Fibroblast of lung (primary cell): Measurements from ENCODE around the gene TMEM178B. TPM values are rescaled to one million over a fixed set of nuclear protein-coding genes. Genes with fewer than 3 reads are reported as not detected.

ENCODE experiments used
- DNase-seq, 2 donors: peaks; one replicate each; pipeline versions ENCODE4 v3.0.0 to v3.0.0-alpha.2; 2010; ENCODE audit warnings: low read depth in 2 of 2
- H2AFZ ChIP-seq: 2 replicates; pipeline ENCODE4 v1.5.1; 2012; ENCODE audit warnings: low read length, control low read depth, inconsistent platforms
- H3K27ac ChIP-seq: 2 replicates; pipeline ENCODE4 v1.5.1; 2011; ENCODE audit warnings: low read length, control low read depth; ENCODE audit not compliant: insufficient read depth
- H3K27me3 ChIP-seq: 2 replicates; pipeline ENCODE4 v1.5.1; 2011; ENCODE audit warnings: mild to moderate bottlenecking, low read length; ENCODE audit not compliant: control insufficient read depth, insufficient read depth
- H3K36me3 ChIP-seq: 2 replicates; pipeline ENCODE4 v1.5.1; 2011; ENCODE audit warnings: low read length; ENCODE audit not compliant: control insufficient read depth, insufficient read depth
- H3K4me1 ChIP-seq: 2 replicates; pipeline ENCODE4 v1.5.1; 2011; ENCODE audit warnings: low read length; ENCODE audit not compliant: control insufficient read depth, insufficient read depth; ENCODE audit errors: extremely low read depth
- H3K4me2 ChIP-seq: 2 replicates; pipeline ENCODE4 v1.5.1; 2011; ENCODE audit warnings: low read length, control low read depth; ENCODE audit not compliant: insufficient read depth; ENCODE audit errors: extremely low read depth
- H3K4me3 ChIP-seq, 4 experiments: fragments of 200-600 bp in 1 of 4; sonication (generic) in 1 of 4; replicated peaks in 1 of 4; 2 replicates each; pipeline ENCODE4 v1.5.1; 2011 to 2016; ENCODE audit warnings: low read length in 4 of 4, low read depth in 3 of 4, mild to moderate bottlenecking in 3 of 4, control low read depth in 2 of 4, inconsistent platforms in 1 of 4, mixed read lengths in 1 of 4; ENCODE audit not compliant: insufficient read depth in 1 of 4; ENCODE audit errors: control extremely low read depth in 1 of 4
- H3K79me2 ChIP-seq: 2 replicates; pipeline ENCODE4 v1.5.1; 2012; ENCODE audit warnings: mild to moderate bottlenecking, low read length, inconsistent platforms; ENCODE audit not compliant: control insufficient read depth, insufficient read depth
- H3K9ac ChIP-seq: 2 replicates; pipeline ENCODE4 v1.5.1; 2011; ENCODE audit warnings: mild to moderate bottlenecking, low read length, control low read depth; ENCODE audit not compliant: insufficient read depth
- H3K9me3 ChIP-seq: 2 replicates; pipeline ENCODE4 v1.5.1; 2012; ENCODE audit warnings: low read depth, low read length; ENCODE audit not compliant: control insufficient read depth, insufficient read depth
- H4K20me1 ChIP-seq: 2 replicates; pipeline ENCODE4 v1.5.1; 2011; ENCODE audit warnings: low read length; ENCODE audit not compliant: control insufficient read depth, insufficient read depth; ENCODE audit errors: extremely low read depth
- CTCF ChIP-seq, 2 donors: IDR thresholded peaks in 1 of 2; conservative IDR thresholded peaks in 1 of 2; 1 replicate in 1 of 2; 2 replicates in 1 of 2; pipeline ENCODE4 v1.5.1; 2011 to 2012; ENCODE audit warnings: low read length in 2 of 2, control low read depth in 1 of 2, inconsistent platforms in 1 of 2, low read depth in 1 of 2, mild to moderate bottlenecking in 1 of 2
- EZH2 ChIP-seq: IDR thresholded peaks from 2 replicates; pipeline ENCODE4 v1.5.1; 2012; ENCODE audit warnings: low read length, control low read depth, mild to moderate bottlenecking; ENCODE audit errors: missing control alignments
- polyA plus RNA-seq, 2 donors: library from polyadenylated mRNA; depleted of rRNA in 1 of 2; stranded (reverse) in 1 of 2; unstranded in 1 of 2; fragments of >200 nt; gene quantifications; 2 replicates each; pipeline ENCODE4 v1.2.1, GENCODE V29; 2011 to 2012; ENCODE audit warnings: missing spikeins in 1 of 2
- total RNA-seq: library from RNA; depleted of rRNA; stranded (reverse); fragments of >200 nt; gene quantifications from 2 replicates; pipeline ENCODE4 v1.2.1, GENCODE V29; 2014

The TMEM178B gene
- total and polyA plus RNA-seq, 2 donors (not counting 1 experiment from before 2014, with no cell fraction given) = under 0.01 to 0.14 TPM

DNA sequence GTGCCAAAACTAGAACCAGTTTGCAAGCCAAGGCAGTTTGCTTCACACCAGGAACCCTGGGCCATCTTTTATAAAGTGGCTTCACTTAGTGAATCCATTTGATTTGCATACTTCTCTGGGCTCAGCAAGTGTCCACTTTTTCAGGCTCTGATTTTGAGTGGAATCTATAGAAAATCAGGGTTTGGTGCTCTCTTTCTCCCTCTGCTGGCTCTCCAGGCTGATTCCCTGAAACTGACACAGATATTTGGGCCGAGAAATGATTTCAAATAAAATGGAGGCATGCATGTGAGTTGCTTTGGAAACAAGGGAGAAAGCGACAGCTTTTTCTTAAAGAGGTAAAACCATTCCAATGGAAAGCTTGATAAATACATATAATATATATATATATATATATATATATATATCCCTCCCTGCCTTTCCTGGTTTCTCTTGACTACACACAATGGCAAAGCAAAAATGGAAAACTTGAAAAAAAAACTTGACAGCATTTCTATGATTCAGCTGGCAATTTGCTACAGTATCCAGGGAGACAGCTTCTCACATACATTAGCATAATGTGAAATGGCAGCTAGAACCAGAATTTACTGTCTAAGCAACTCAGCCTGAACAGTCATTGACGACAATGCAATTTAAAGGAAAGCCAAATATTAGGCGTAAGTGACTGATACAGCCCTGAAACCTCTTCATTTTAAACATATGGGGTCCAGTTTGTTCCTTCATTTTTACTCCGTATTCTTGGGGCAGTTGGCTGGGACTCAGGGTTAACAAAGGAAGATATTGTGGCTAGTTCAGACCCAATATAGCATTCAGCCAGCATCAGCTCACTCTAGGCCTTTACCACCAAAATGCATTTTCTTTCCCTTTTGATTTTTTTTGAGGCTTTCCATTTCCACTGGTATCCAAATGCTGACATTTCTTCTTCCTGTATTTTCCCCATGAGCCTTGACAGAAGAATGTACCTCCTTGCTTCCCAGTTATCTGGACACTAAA is 188.5 kb downstream of the TMEM178B start:
- DNase-seq = peak in 1 of 2 donors; percentile 2
- no peaks in the 10 kb centered on the region for H3K79me2 ChIP-seq
- no peaks in the 10 kb centered on the region for H4K20me1 ChIP-seq
- no peak overlapping the region for H3K9ac ChIP-seq
- H3K4me2 ChIP-seq = no peak overlapping the region
- no peak overlapping the region for H3K27ac ChIP-seq
- TF ChIP-seq CTCF (conservative IDR thresholded peaks at IDR 0.05 in 1 of 2, IDR thresholded peaks at IDR 0.05 in 1 of 2; ENCODE audit: low read depth in 1 of 2, low read length in 2 of 2) = peak; percentile 12 to 27
- TF ChIP-seq EZH2 = no peak
- H3K4me3 ChIP-seq = no peak overlapping the region
- H3K27me3 ChIP-seq = no peaks in the 10 kb centered on the region
- no peaks in the 10 kb centered on the region for H3K9me3 ChIP-seq
- H3K36me3 ChIP-seq = no peaks in the 10 kb centered on the region
- H2AFZ ChIP-seq = no peak overlapping the region
- H3K4me1 ChIP-seq = no peaks in the 10 kb centered on the region

GRCh38 chr7:141263508-141263907 is 189.6 kb downstream of the TMEM178B start:
- no peak overlapping the region for H3K4me3 ChIP-seq
- no peaks in the 10 kb centered on the region for H3K79me2 ChIP-seq
- TF ChIP-seq EZH2 = no peak
- no peak for TF ChIP-seq CTCF (conservative IDR thresholded peaks at IDR 0.05 in 1 of 2, IDR thresholded peaks at IDR 0.05 in 1 of 2; ENCODE audit: low read depth in 1 of 2, low read length in 2 of 2)
- no peak for DNase-seq
- H3K27ac ChIP-seq = no peak overlapping the region
- H3K9me3 ChIP-seq = no peaks in the 10 kb centered on the region
- H4K20me1 ChIP-seq = no peaks in the 10 kb centered on the region
- no peaks in the 10 kb centered on the region for H3K36me3 ChIP-seq
- H3K9ac ChIP-seq = no peak overlapping the region
- H3K4me2 ChIP-seq = no peak overlapping the region
- H3K4me1 ChIP-seq = no peaks in the 10 kb centered on the region
- H2AFZ ChIP-seq = no peak overlapping the region
- no peaks in the 10 kb centered on the region for H3K27me3 ChIP-seq

GRCh38 chr7:141263983-141264382 is 190.1 kb downstream of the TMEM178B start:
- H3K9ac ChIP-seq = no peak overlapping the region
- TF ChIP-seq EZH2 (no peak), CTCF (conservative IDR thresholded peaks at IDR 0.05 in 1 of 2, IDR thresholded peaks at IDR 0.05 in 1 of 2; ENCODE audit: low read depth in 1 of 2, low read length in 2 of 2) (no peak)
- DNase-seq = no peak
- H3K79me2 ChIP-seq = no peaks in the 10 kb centered on the region
- H3K4me3 ChIP-seq = no peak overlapping the region
- H4K20me1 ChIP-seq = no peaks in the 10 kb centered on the region
- H3K9me3 ChIP-seq = no peaks in the 10 kb centered on the region
- H3K4me1 ChIP-seq = no peaks in the 10 kb centered on the region
- no peak overlapping the region for H3K27ac ChIP-seq
- H2AFZ ChIP-seq = no peak overlapping the region
- no peaks in the 10 kb centered on the region for H3K36me3 ChIP-seq
- no peak overlapping the region for H3K4me2 ChIP-seq
- no peaks in the 10 kb centered on the region for H3K27me3 ChIP-seq
